H1 (cell line): Measurements from ENCODE around the gene ZNF697. TPM values are rescaled to one million over a fixed set of nuclear protein-coding genes. Genes with fewer than 3 reads are reported as not detected.

ENCODE experiments used
- CTCF ChIA-PET: fragments of 300-600 bp; sonication (Branson Sonifier 250); formaldehyde crosslinking; loops from one replicate; lab custom pipeline; 2021; ENCODE audit not compliant: partially characterized antibody; lab: Charles Lee
- POLR2A ChIA-PET: fragments of 300-600 bp; sonication (Branson Sonifier 250); formaldehyde crosslinking; loops from one replicate; lab custom pipeline; 2021; ENCODE audit warnings: inconsistent platforms; ENCODE audit not compliant: partially characterized antibody; lab: Charles Lee
- DNase-seq, 2 experiments: peaks; one replicate each; pipeline versions ENCODE4 v3.0.0 to v3.0.0-alpha.2; 2010 to 2022; ENCODE audit warnings: low spot score in 2 of 2, low read depth in 1 of 2, mixed read lengths in 1 of 2
- FAIRE-seq: peaks from 2 replicates; lab custom pipeline; 2011; peaks lifted over from hg19 to GRCh38; lab: Jason Lieb, UNC
- H2AFZ ChIP-seq: 2 replicates; pipeline ENCODE4 v1.8.1; 2012; ENCODE audit warnings: low read length, inconsistent platforms
- H2AK5ac ChIP-seq: 2 replicates; pipeline ENCODE4 v1.6.1; 2013; ENCODE audit warnings: low read depth, low read length
- H2BK120ac ChIP-seq: replicated peaks from 2 replicates; pipeline ENCODE3; 2013; ENCODE audit warnings: low read depth, low read length, inconsistent platforms
- H2BK12ac ChIP-seq: 2 replicates; pipeline ENCODE4 v1.6.1; 2013; ENCODE audit warnings: low read depth, low read length
- H2BK15ac ChIP-seq: 2 replicates; pipeline ENCODE4 v1.6.1; 2013; ENCODE audit warnings: low read length
- H2BK20ac ChIP-seq: 2 replicates; pipeline ENCODE4 v1.6.1; 2013; ENCODE audit warnings: low read length
- H2BK5ac ChIP-seq: 2 replicates; pipeline ENCODE4 v1.6.1; 2013; ENCODE audit warnings: low read depth, low read length
- H3K14ac ChIP-seq: 2 replicates; pipeline ENCODE4 v1.6.1; 2013; ENCODE audit warnings: inconsistent platforms; ENCODE audit not compliant: insufficient read length
- H3K18ac ChIP-seq: 2 replicates; pipeline ENCODE4 v1.6.1; 2013; ENCODE audit warnings: low read length; ENCODE audit errors: extremely low read depth
- H3K23ac ChIP-seq: 2 replicates; pipeline ENCODE4 v1.6.1; 2013; ENCODE audit warnings: inconsistent platforms; ENCODE audit not compliant: insufficient read length
- H3K23me2 ChIP-seq: 2 replicates; pipeline ENCODE4 v1.6.1; 2013; ENCODE audit warnings: low read depth, low read length
- H3K27ac ChIP-seq: 2 replicates; pipeline ENCODE4 v1.6.1; 2011; ENCODE audit warnings: low read depth, low read length, inconsistent platforms
- H3K27me3 ChIP-seq, 4 experiments: replicated peaks in 1 of 4; 1 replicate in 1 of 4; 2 replicates in 3 of 4; pipeline versions ENCODE4 v1.6.1 to v1.8.1; 2011 to 2013; ENCODE audit warnings: low read length in 3 of 4, mild to moderate bottlenecking in 3 of 4, inconsistent platforms in 2 of 4, mixed read lengths in 2 of 4, moderate library complexity in 1 of 4; ENCODE audit not compliant: control insufficient read depth in 3 of 4, insufficient read depth in 3 of 4; ENCODE audit errors: extremely low read depth in 1 of 4
- H3K36me3 ChIP-seq, 4 experiments: 2 replicates each; pipeline versions ENCODE4 v1.6.1 to v1.8.1; 2011 to 2013; ENCODE audit warnings: mild to moderate bottlenecking in 4 of 4, low read length in 3 of 4, moderate library complexity in 2 of 4, control low read depth in 1 of 4, inconsistent platforms in 1 of 4; ENCODE audit not compliant: insufficient read depth in 4 of 4, control insufficient read depth in 2 of 4
- H3K4ac ChIP-seq: replicated peaks from 2 replicates; pipeline ENCODE3; 2013; ENCODE audit warnings: low read length, low read depth, mixed read lengths, inconsistent platforms; ENCODE audit not compliant: insufficient read length
- H3K4me1 ChIP-seq, 4 experiments: replicated peaks in 1 of 4; 1 replicate in 1 of 4; 2 replicates in 3 of 4; pipeline versions ENCODE4 v1.6.1 to v1.8.1; 2011 to 2013; ENCODE audit warnings: low read length in 3 of 4, inconsistent platforms in 2 of 4, mixed read lengths in 1 of 4; ENCODE audit not compliant: insufficient read depth in 4 of 4, control insufficient read depth in 3 of 4
- H3K4me2 ChIP-seq, 2 experiments: 2 replicates each; pipeline versions ENCODE4 v1.6.1 to v1.8.1; 2011 to 2013; ENCODE audit warnings: low read depth in 2 of 2, low read length in 2 of 2, control low read depth in 1 of 2, inconsistent platforms in 1 of 2, mild to moderate bottlenecking in 1 of 2; ENCODE audit not compliant: insufficient read depth in 1 of 2
- H3K4me3 ChIP-seq, 4 experiments: fragments of 200-600, 300-600 bp in 1 of 4; sonication (generic), shearing (Covaris generic), sonication (Bioruptor Twin) in 1 of 4; 2 replicates each; pipeline versions ENCODE4 v1.5.1 to v1.8.1; 2011 to 2016; ENCODE audit warnings: low read length in 4 of 4, low read depth in 3 of 4, control low read depth in 2 of 4, inconsistent platforms in 2 of 4, mild to moderate bottlenecking in 2 of 4, mixed read lengths in 1 of 4, moderate library complexity in 1 of 4; ENCODE audit not compliant: insufficient read depth in 2 of 4; ENCODE audit errors: extremely low read depth in 1 of 4
- H3K56ac ChIP-seq: replicated peaks from 2 replicates; pipeline ENCODE3; 2013; ENCODE audit warnings: low read depth, mild to moderate bottlenecking, mixed read lengths, low read length, inconsistent platforms; ENCODE audit not compliant: insufficient read length
- H3K79me1 ChIP-seq: 2 replicates; pipeline ENCODE4 v1.6.1; 2013; ENCODE audit warnings: low read depth, low read length, control low read depth
- H3K79me2 ChIP-seq, 2 experiments: 2 replicates each; pipeline versions ENCODE4 v1.6.1 to v1.8.1; 2012 to 2013; ENCODE audit warnings: low read length in 2 of 2, mild to moderate bottlenecking in 2 of 2, inconsistent platforms in 1 of 2; ENCODE audit not compliant: insufficient read depth in 2 of 2, control insufficient read depth in 1 of 2
- H3K9ac ChIP-seq, 4 experiments: replicated peaks in 1 of 4; 1 replicate in 1 of 4; 2 replicates in 3 of 4; pipeline versions ENCODE4 v1.6.1 to v1.8.1; 2011 to 2013; ENCODE audit warnings: low read depth in 3 of 4, low read length in 3 of 4, control low read depth in 2 of 4, mild to moderate bottlenecking in 2 of 4, moderate library complexity in 2 of 4, inconsistent platforms in 1 of 4; ENCODE audit errors: extremely low read depth in 1 of 4
- H3K9me3 ChIP-seq, 2 experiments: 2 replicates each; pipeline versions ENCODE4 v1.6.1 to v1.8.1; 2012 to 2013; ENCODE audit warnings: mild to moderate bottlenecking in 2 of 2, moderate library complexity in 2 of 2, control low read depth in 1 of 2, inconsistent platforms in 1 of 2, low read depth in 1 of 2, low read length in 1 of 2, mixed read lengths in 1 of 2; ENCODE audit not compliant: insufficient read depth in 2 of 2
- H4K20me1 ChIP-seq, 2 experiments: replicated peaks in 1 of 2; 2 replicates each; pipeline versions ENCODE3 to v1.8.1; 2011 to 2013; ENCODE audit warnings: inconsistent platforms in 2 of 2, low read length in 2 of 2, mild to moderate bottlenecking in 1 of 2; ENCODE audit not compliant: insufficient read depth in 2 of 2, control insufficient read depth in 1 of 2
- H4K5ac ChIP-seq: 2 replicates; pipeline ENCODE4 v1.6.1; 2013; ENCODE audit warnings: low read length, low read depth, mixed read lengths, inconsistent platforms; ENCODE audit not compliant: insufficient read length
- H4K8ac ChIP-seq: 2 replicates; pipeline ENCODE4 v1.8.0; 2013; ENCODE audit warnings: mild to moderate bottlenecking, moderate library complexity, low read length, inconsistent platforms; ENCODE audit not compliant: insufficient read depth; ENCODE audit errors: extremely low read depth
- H4K91ac ChIP-seq: replicated peaks from 2 replicates; pipeline ENCODE3; 2013; ENCODE audit warnings: low read length, mixed read lengths, inconsistent platforms; ENCODE audit not compliant: insufficient read length
- POU5F1 ChIP-seq: IDR thresholded peaks from 2 replicates; pipeline ENCODE4 v1.6.1; 2011; ENCODE audit warnings: low read depth, mild to moderate bottlenecking, low read length, moderate library complexity
- SAP30 ChIP-seq: fragments of 300-600 bp; sonication (generic); IDR thresholded peaks from 2 replicates; pipeline ENCODE4 v1.7.1; 2012; ENCODE audit warnings: low read length, moderate library complexity, mild to moderate bottlenecking, inconsistent platforms; ENCODE audit not compliant: insufficient read depth, insufficient replicate concordance
- SIRT6 ChIP-seq: IDR thresholded peaks from one replicate; pipeline ENCODE4 v1.7.1; 2012; ENCODE audit warnings: low read length, inconsistent platforms
- SUZ12 ChIP-seq: fragments of 200-600 bp; sonication (generic); IDR thresholded peaks from 2 replicates; pipeline ENCODE4 v1.6.1; 2012; ENCODE audit warnings: mild to moderate bottlenecking, inconsistent platforms, low read length, moderate library complexity, mixed read lengths
- YY1 ChIP-seq: IDR thresholded peaks from 2 replicates; pipeline ENCODE4 v1.6.1; 2011; ENCODE audit warnings: low read depth, mild to moderate bottlenecking, low read length
- WGBS, 2 experiments: shearing (Covaris generic) in 1 of 2; methylation state at CpG; one replicate each; pipeline versions ENCODE4 v1.1.6 to v1.1.7; 2013 to 2015; ENCODE audit warnings: low lambda C conversion rate in 2 of 2, mixed read lengths in 2 of 2, inconsistent platforms in 1 of 2, low coverage in 1 of 2, missing lambda C conversion rate in 1 of 2; ENCODE audit not compliant: insufficient replicate concordance in 2 of 2, insufficient coverage in 1 of 2, insufficient read length in 1 of 2; ENCODE audit errors: extremely low coverage in 1 of 2, missing lambda C conversion rate in 1 of 2; 5-methylcytosine and 5-hydroxymethylcytosine counted together
- polyA plus RNA-seq, 7 experiments: library from polyadenylated mRNA; depleted of rRNA in 3 of 7; stranded (reverse) in 5 of 7; unstranded in 2 of 7; fragments of >200 nt in 5 of 7; fragments of 200-250 nt in 2 of 7; gene quantifications; 1 replicate in 5 of 7; 2 replicates in 1 of 7; 4 replicates in 1 of 7; pipeline versions ENCODE4 v1.2.1 to v1.2.3, GENCODE V29; 2011 to 2013; ENCODE audit warnings: missing spikeins in 2 of 7, mixed read lengths in 2 of 7
- total RNA-seq: library from RNA; stranded (reverse); fragmentation: NEBNext Ultra II Directional; extraction: Animal tissue kit (Norgen Biotek cat#: 25700); gene quantifications from 2 replicates; pipeline ENCODE4 v1.2.1, GENCODE V29; 2021

ZNF697 gene
- total and polyA plus RNA-seq, 2 of the 8 experiments (the other 6 are each of a cell fraction or from before 2014, with no cell fraction given): 5.6 to 18.3 TPM

DNA sequence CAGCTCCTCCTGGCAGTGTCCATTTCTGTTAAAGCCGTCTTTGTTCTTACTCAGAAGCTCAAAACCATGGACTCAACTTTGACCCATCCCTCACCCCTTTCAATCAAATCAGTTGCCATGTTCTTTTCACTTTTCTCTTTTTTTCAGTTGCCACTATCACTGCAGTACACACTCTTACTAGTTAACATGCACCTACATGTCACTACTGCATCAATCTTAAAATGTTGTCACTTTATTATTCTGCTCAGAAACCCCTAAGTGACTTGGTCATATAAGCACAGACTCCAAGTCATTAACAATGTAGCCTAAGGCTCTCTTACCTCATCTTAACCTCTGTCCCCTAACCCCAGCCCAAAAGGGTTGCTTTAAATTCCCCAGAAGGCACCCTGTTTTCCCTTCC, 9.0 kb downstream of the ZNF697 start:
- H3K79me1 ChIP-seq: peaks cover 3% of the 10 kb centered on the region
- no peak for TF ChIP-seq POU5F1
- no peak for TF ChIP-seq SUZ12
- TF ChIP-seq SAP30: no peak
- TF ChIP-seq YY1: no peak
- TF ChIP-seq SIRT6: no peak
- TF ChIP-seq, all 59 proteins: peak for 0
- H3K27me3 ChIP-seq: no peaks in the 10 kb centered on the region
- DNase-seq (no peak), FAIRE-seq (no peak)
- H3K4ac ChIP-seq: no peak overlapping the region
- no peak overlapping the region for H2BK20ac ChIP-seq
- H3K27ac ChIP-seq: no peak overlapping the region
- H3K23me2 ChIP-seq: no peaks in the 10 kb centered on the region
- H3K4me3 ChIP-seq: no peak overlapping the region
- no peak overlapping the region for H2AK5ac ChIP-seq
- H4K91ac ChIP-seq: no peak overlapping the region
- peaks cover 0 to 85% of the 10 kb centered on the region in 2 experiments; a peak in 3 of 4 replicates for H3K79me2 ChIP-seq
- no peaks in the 10 kb centered on the region; a peak in 1 of 8 replicates for H3K36me3 ChIP-seq
- H4K20me1 ChIP-seq: peaks cover 2 to 6% of the 10 kb centered on the region in 2 experiments
- H2BK15ac ChIP-seq: no peak overlapping the region
- H4K8ac ChIP-seq: no peak overlapping the region
- POLR2A ChIA-PET: interaction anchor here (0.7 to 2.9 kb wide), 6 partner anchors 9 to 73 kb away, joined by 3 to 18 read pairs (median 6); partner anchors contain the start of genes PHGDH and ZNF697
- H3K23ac ChIP-seq: no peak overlapping the region
- no peak overlapping the region for H2BK12ac ChIP-seq
- WGBS, 2 experiments: 92% methylated on average over 1 of the region's 1 CpG; no CpG with 5 or more reads in 1 of the 2 experiments
- H3K9ac ChIP-seq: no peak overlapping the region
- H2AFZ ChIP-seq: no peak overlapping the region
- H3K4me2 ChIP-seq: no peak overlapping the region
- H3K18ac ChIP-seq: no peak overlapping the region
- H3K56ac ChIP-seq: no peak overlapping the region
- no peak overlapping the region for H2BK5ac ChIP-seq
- no peaks in the 10 kb centered on the region for H3K9me3 ChIP-seq
- H2BK120ac ChIP-seq: no peak overlapping the region
- H3K14ac ChIP-seq: no peak overlapping the region
- H3K4me1 ChIP-seq: peaks cover 0 to 5% (median 2%) of the 10 kb centered on the region in 4 experiments; a peak in 2 of 7 replicates
- no peak overlapping the region for H4K5ac ChIP-seq
- CTCF ChIA-PET: interaction anchor here (0.7 to 32.7 kb wide), 5 partner anchors 9 to 27 kb away, joined by 3 to 786 read pairs (median 7); partner anchors contain the start of gene ZNF697
